Endothelial cell of umbilical vein (primary cell): ENCODE results near the gene FBLN2. TPM values are rescaled to one million over a fixed set of nuclear protein-coding genes. Genes with fewer than 3 reads are reported as not detected.

Experiments used
- BruUV-seq: library from RNA; stranded (reverse); fragments of 400-500 nt; replicated peaks from 2 replicates; lab custom pipeline; 2021; lab: Mats Ljungman, UMichigan
- CTCF ChIA-PET: fragments of 300-600, 350-600 bp; sonication (Branson Sonifier 250); formaldehyde crosslinking; loops from one replicate; lab custom pipeline; 2021; ENCODE audit warnings: antibody characterized with exemption, inconsistent platforms; lab: Charles Lee
- POLR2A ChIA-PET: fragments of 300-600, 350-600 bp; sonication (Branson Sonifier 250); formaldehyde crosslinking; loops from one replicate; lab custom pipeline; 2021; ENCODE audit warnings: antibody characterized with exemption, inconsistent platforms; lab: Charles Lee
- DNase-seq: peaks from one replicate; pipeline ENCODE4 v3.0.0-alpha.2; 2011; ENCODE audit warnings: low read depth, low spot score
- FAIRE-seq: peaks from 2 replicates; lab custom pipeline; 2011; peaks lifted over from hg19 to GRCh38; lab: Jason Lieb, UNC
- H2AFZ ChIP-seq: 2 replicates; pipeline ENCODE4 v1.6.0; 2012; ENCODE audit warnings: low read depth, low read length, control low read depth, inconsistent platforms
- H3K27ac ChIP-seq: 2 replicates; pipeline ENCODE4 v1.5.1; 2011; ENCODE audit warnings: low read depth, mild to moderate bottlenecking, control low read depth, low read length, moderate library complexity; ENCODE audit not compliant: insufficient read depth
- H3K27me3 ChIP-seq, 2 experiments: 2 replicates each; pipeline versions ENCODE4 v1.6.0 to v1.6.1; 2011; ENCODE audit warnings: low read length in 2 of 2, mixed read lengths in 1 of 2; ENCODE audit not compliant: control insufficient read depth in 2 of 2, insufficient read depth in 2 of 2
- H3K36me3 ChIP-seq, 2 experiments: 2 replicates in 1 of 2; 3 replicates in 1 of 2; pipeline ENCODE4 v1.5.1; 2011; ENCODE audit warnings: low read length in 2 of 2, mild to moderate bottlenecking in 1 of 2, moderate library complexity in 1 of 2; ENCODE audit not compliant: control insufficient read depth in 2 of 2, insufficient read depth in 2 of 2; ENCODE audit errors: extremely low read depth in 1 of 2
- H3K4me1 ChIP-seq: 3 replicates; pipeline ENCODE4 v1.5.1; 2011; ENCODE audit warnings: mild to moderate bottlenecking, low read length; ENCODE audit not compliant: control insufficient read depth, insufficient read depth; ENCODE audit errors: extremely low read depth
- H3K4me2 ChIP-seq: 2 replicates; pipeline ENCODE4 v1.6.1; 2011; ENCODE audit warnings: low read length, control low read depth, mixed read lengths; ENCODE audit not compliant: insufficient read depth
- H3K4me3 ChIP-seq, 3 experiments: fragments of 200-600 bp in 1 of 3; sonication (generic), shearing (Covaris generic) in 1 of 3; replicated peaks in 1 of 3; 2 replicates each; pipeline ENCODE4 v1.5.1; 2011 to 2016; ENCODE audit warnings: control low read depth in 3 of 3, low read length in 3 of 3, mild to moderate bottlenecking in 2 of 3, inconsistent platforms in 1 of 3, low read depth in 1 of 3, moderate library complexity in 1 of 3; ENCODE audit not compliant: insufficient read depth in 1 of 3
- H3K79me2 ChIP-seq: 2 replicates; pipeline ENCODE4 v1.6.0; 2012; ENCODE audit warnings: low read length, inconsistent platforms; ENCODE audit not compliant: control insufficient read depth, insufficient read depth
- H3K9ac ChIP-seq: replicated peaks from 2 replicates; pipeline ENCODE3; 2011; ENCODE audit warnings: low read length, control low read depth; ENCODE audit not compliant: insufficient read depth; ENCODE audit errors: extremely low read depth
- H3K9me1 ChIP-seq: replicated peaks from 3 replicates; pipeline ENCODE4 v1.6.0; 2011; ENCODE audit warnings: mild to moderate bottlenecking, low read length; ENCODE audit not compliant: control insufficient read depth, insufficient read depth; ENCODE audit errors: extremely low read depth
- H3K9me3 ChIP-seq: replicated peaks from 2 replicates; pipeline ENCODE4 v1.5.1; 2012; ENCODE audit warnings: low read length, inconsistent platforms; ENCODE audit not compliant: control insufficient read depth, insufficient read depth
- H4K20me1 ChIP-seq: replicated peaks from 2 replicates; pipeline ENCODE3; 2011; ENCODE audit warnings: mild to moderate bottlenecking, low read length; ENCODE audit not compliant: control insufficient read depth, insufficient read depth; ENCODE audit errors: extremely low read depth
- EZH2 ChIP-seq: IDR thresholded peaks from 2 replicates; pipeline ENCODE4 v1.6.1; 2012; ENCODE audit warnings: borderline replicate concordance, low read depth, mild to moderate bottlenecking, moderate library complexity, low read length, inconsistent platforms; ENCODE audit not compliant: severe bottlenecking
- FOS ChIP-seq: IDR thresholded peaks from 2 replicates; pipeline ENCODE4 v1.6.1; 2011; ENCODE audit warnings: mild to moderate bottlenecking, low read length, moderate library complexity, borderline replicate concordance; ENCODE audit not compliant: insufficient read depth
- GATA2 ChIP-seq: IDR thresholded peaks from 2 replicates; pipeline ENCODE4 v1.7.0; 2011; ENCODE audit warnings: low read depth, mild to moderate bottlenecking, moderate library complexity, mixed read lengths, low read length; ENCODE audit not compliant: insufficient read length, insufficient read depth
- JUN ChIP-seq: IDR thresholded peaks from 2 replicates; pipeline ENCODE4 v1.6.1; 2011; ENCODE audit warnings: borderline replicate concordance, low read depth; ENCODE audit not compliant: insufficient read length, insufficient read depth
- MYC ChIP-seq: IDR thresholded peaks from one replicate; pipeline ENCODE4 v1.6.1; 2011; ENCODE audit warnings: mild to moderate bottlenecking, low read depth, low read length
- POLR2A ChIP-seq: IDR thresholded peaks from 2 replicates; pipeline ENCODE4 v1.6.1; 2012; ENCODE audit warnings: low read depth, mild to moderate bottlenecking, control low read depth, low read length
- POLR2AphosphoS5 ChIP-seq: IDR thresholded peaks from 2 replicates; pipeline ENCODE4 v1.6.1; 2012; ENCODE audit warnings: low read depth, mild to moderate bottlenecking, control low read depth, low read length, moderate library complexity; ENCODE audit not compliant: insufficient read depth
- dilution Hi-C: fragments of 300-500 bp; cut with MboI; formaldehyde crosslinking; loops from one replicate; pipeline ENCODE4 v1.15.0; 2019; ENCODE audit warnings: low sequenced_read_pairs; ENCODE audit not compliant: extremely low pct_ligation_motif_present
- intact Hi-C: fragments of 100-400 bp; cut with micrococcal nuclease; formaldehyde crosslinking; loops from one replicate; pipeline ENCODE4 v1.10.0; 2022
- polyA plus RNA-seq, 4 experiments: library from polyadenylated mRNA; depleted of rRNA in 3 of 4; stranded (reverse) in 3 of 4; unstranded in 1 of 4; fragments of >200 nt; gene quantifications; 2 replicates each; pipeline versions ENCODE4 v1.2.1 to v1.2.3, GENCODE V29; 2011 to 2012; ENCODE audit warnings: missing spikeins in 1 of 4
- total RNA-seq: library from RNA; stranded (reverse); gene quantifications from 2 replicates; pipeline ENCODE4 v1.2.3, GENCODE V29; 2021
- TF ChIP-seq, protein P1 (sequence below): IDR thresholded peaks from 2 replicates; pipeline ENCODE4 v1.6.1; 2011; ENCODE audit not compliant: insufficient read depth, insufficient read length
- TF ChIP-seq, protein P2 (sequence below), 2 donors: IDR thresholded peaks; 1 replicate in 1 of 2; 2 replicates in 1 of 2; pipeline ENCODE4 v1.5.1; 2011; ENCODE audit warnings: low read length in 2 of 2, mild to moderate bottlenecking in 2 of 2, moderate library complexity in 2 of 2, control low read depth in 1 of 2, inconsistent platforms in 1 of 2, low read depth in 1 of 2; ENCODE audit not compliant: insufficient read depth in 1 of 2; ENCODE audit errors: extremely low read depth in 1 of 2

The FBLN2 gene
- total and polyA plus RNA-seq, 2 donors (not counting 3 experiments of a cell fraction or from before 2014, with no cell fraction given) = 1.4 to 1.9 TPM

- Histone ChIP-seq H2AFZ (no peak overlapping the region), H3K27ac (no peak overlapping the region)
Observed at GRCh38 chr3:13544951-13545651, 3.8 kb upstream of the FBLN2 start.

More at GRCh38 chr3:13544951-13545651, 3.8 kb upstream of the FBLN2 start:
- TF ChIP-seq MYC = no peak
- no peak for TF ChIP-seq EZH2
- TF ChIP-seq, protein P1, sequence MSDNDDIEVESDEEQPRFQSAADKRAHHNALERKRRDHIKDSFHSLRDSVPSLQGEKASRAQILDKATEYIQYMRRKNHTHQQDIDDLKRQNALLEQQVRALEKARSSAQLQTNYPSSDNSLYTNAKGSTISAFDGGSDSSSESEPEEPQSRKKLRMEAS = no peak
- no peak for TF ChIP-seq POLR2A
- TF ChIP-seq, protein P2, sequence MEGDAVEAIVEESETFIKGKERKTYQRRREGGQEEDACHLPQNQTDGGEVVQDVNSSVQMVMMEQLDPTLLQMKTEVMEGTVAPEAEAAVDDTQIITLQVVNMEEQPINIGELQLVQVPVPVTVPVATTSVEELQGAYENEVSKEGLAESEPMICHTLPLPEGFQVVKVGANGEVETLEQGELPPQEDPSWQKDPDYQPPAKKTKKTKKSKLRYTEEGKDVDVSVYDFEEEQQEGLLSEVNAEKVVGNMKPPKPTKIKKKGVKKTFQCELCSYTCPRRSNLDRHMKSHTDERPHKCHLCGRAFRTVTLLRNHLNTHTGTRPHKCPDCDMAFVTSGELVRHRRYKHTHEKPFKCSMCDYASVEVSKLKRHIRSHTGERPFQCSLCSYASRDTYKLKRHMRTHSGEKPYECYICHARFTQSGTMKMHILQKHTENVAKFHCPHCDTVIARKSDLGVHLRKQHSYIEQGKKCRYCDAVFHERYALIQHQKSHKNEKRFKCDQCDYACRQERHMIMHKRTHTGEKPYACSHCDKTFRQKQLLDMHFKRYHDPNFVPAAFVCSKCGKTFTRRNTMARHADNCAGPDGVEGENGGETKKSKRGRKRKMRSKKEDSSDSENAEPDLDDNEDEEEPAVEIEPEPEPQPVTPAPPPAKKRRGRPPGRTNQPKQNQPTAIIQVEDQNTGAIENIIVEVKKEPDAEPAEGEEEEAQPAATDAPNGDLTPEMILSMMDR (IDR thresholded peaks at IDR 0.05; ENCODE audit: extremely low read depth in 1 of 2, insufficient read depth in 1 of 2, low read depth in 1 of 2, low read length in 2 of 2) = no peak
- TF ChIP-seq GATA2 = no peak
- no peak for TF ChIP-seq FOS
- no peak for TF ChIP-seq POLR2AphosphoS5
- TF ChIP-seq JUN = no peak
- POLR2A ChIA-PET = no interaction called here
- intact Hi-C loops = no loop called here
- Histone ChIP-seq H3K9me1 (no peaks in the 10 kb centered on the region), H4K20me1 (no peaks in the 10 kb centered on the region), H3K27me3 (peaks cover 2 to 3% of the 10 kb centered on the region in 2 experiments), H3K4me3 (no peak overlapping the region), H3K4me2 (no peak overlapping the region), H3K4me1 (no peaks in the 10 kb centered on the region), H3K36me3 (no peaks in the 10 kb centered on the region), H3K9me3 (no peaks in the 10 kb centered on the region), H3K79me2 (no peaks in the 10 kb centered on the region), H3K9ac (no peak overlapping the region)
- dilution Hi-C loops = no loop called here
- CTCF ChIA-PET = interaction anchor here (1.3 kb wide), 1 partner anchor 103 kb away, joined by 4 read pairs; no protein-coding TSS in a partner anchor
- no peak for DNase-seq
- FAIRE-seq = no peak
- BruUV-seq = no TSS peak
